NK-92 (cell line): ENCODE measurements around the gene PRR14.
A peak's percentile ranks its signal among the peaks of the same experiment; 100 is the strongest.
"Not testable (repeated sequence)": the region's sequence is repeated elsewhere in the genome, so short reads cannot be mapped to it uniquely, and the experiment has no call there.

ENCODE experiments used
- DNase-seq: peaks from one replicate; lab custom pipeline; 2025; ENCODE audit not compliant: unreplicated experiment; lab: John Stamatoyannopoulos, UW

PRR14 gene

DNA sequence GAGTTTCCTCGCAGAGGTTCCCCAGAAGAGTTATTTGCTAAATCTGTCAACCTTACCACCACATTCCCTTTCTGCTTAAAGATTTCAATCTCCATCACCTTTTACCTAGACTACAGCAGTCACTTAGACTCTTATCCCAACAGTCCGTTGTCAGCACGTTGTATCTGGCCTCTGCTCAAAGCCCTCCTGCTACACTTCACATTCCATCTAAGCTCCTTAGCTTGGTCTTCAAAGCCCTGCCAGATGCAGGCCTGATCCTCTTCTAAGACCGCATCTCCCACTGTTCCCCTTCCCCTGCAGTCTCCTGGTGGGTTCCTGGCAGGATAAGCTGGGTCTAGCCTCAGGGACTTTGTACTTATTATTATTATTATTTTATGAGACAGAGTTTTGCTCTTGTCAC, 37.9 kb downstream of the PRR14 start:
- no peak for DNase-seq

DNA sequence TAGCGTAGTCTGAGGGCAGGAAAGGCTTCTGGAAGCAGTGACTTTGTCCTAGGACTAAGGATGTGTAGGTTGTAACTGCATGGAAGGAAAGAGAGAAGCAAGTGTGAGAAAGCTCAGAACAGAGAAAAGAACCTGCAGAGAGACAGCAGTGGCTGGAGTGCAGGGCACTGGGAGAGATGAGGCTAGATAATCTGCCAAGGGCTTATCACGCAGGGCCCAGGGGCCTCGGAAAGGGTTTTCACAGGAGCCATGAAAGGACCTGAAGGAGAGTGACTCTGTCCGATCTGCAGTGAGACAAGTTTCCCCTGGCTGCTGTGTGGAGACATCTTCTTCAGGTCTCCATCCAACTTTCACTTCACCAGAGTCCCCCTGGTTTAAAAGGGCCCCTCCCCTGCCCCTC, 41.1 kb downstream of the PRR14 start:
- DNase-seq, result no peak

DNA sequence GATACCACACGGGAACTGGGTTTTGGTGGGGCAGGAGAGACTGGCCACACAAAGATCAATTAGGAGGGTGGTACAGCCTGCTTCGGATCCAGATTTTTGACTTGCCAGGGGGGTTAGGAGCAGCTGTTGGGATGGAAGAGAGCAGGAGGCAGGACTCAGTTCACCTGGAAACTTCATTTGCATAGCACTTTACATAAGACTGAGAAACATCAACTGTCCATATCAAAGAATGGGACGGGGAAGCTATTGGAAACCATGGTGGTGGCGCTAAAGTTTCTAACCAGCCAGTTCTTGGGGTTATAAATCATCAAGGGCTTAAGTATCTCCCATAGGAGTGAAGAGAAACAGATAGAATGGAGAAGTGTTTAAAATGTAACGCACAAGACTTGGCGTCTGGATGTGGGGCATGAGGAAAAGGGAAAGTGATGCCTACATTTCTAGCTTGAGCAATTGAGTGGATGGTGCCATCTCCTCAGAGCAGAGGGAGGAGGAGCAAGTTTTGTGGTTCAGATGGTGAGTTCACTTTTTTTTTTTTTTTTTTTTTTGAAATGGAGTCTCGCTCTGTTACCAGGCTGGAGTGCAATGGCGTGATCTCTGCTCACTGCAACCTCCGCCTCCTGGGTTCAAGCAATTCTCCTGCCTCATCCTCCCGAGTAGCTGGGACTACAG, 41.8 kb downstream of the PRR14 start:
- DNase-seq, result no peak

DNA sequence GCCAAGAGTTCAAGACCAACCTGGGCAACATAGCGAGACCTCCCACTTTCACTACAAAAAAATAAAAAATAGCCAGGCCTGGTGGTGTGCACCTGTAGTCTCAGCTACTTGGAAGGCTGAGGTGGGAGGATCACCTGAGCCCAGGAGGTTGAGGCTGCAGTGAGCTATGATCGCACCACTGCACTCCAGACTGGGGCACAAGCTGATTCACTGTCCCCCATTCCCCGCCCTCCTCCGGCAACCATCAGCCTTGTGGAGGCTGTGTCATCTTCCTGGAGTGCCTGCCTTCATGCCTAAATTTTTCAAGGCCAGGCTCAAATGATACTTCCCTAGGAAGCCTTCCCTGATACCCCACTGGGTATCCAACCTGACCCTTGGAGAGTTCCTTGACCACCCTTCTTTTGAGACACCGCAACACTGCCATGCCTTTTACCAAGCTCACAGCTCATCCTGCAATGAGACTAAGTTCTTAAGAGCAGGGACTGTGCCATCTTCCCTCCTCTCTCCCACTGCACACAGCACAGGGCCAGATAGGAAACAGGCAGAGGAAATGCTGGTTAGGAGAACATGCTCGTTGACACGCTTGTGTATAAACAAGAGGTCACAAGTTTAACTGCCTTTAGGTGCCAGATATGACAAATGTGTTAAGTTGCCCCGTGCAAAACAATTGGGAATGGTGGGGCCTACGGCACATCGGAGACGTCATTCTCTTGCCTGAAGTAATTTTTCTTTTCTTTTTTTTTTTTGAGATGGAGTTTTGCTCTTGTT, 44.4 kb downstream of the PRR14 start:
- no peak for DNase-seq

DNA sequence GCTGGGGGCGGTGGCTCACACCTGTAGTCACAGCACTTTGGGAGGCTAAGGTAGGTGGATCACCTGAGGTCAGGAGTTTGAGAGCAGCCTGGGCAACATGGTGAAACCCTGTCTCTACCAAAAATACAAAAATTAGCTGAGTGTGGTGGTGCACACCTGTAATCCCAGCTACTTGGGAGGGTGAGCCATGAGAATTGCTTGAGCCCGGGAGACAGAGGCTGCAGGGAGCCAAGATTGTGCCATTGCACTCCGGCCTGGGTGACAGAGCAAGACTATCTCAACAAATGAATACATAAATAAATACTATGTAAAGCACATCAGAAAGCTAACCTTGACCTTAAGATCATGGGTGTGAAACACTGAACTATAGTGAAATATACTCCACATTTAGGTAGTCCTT, 45.9 kb downstream of the PRR14 start:
- not testable (repeated sequence) for DNase-seq

DNA sequence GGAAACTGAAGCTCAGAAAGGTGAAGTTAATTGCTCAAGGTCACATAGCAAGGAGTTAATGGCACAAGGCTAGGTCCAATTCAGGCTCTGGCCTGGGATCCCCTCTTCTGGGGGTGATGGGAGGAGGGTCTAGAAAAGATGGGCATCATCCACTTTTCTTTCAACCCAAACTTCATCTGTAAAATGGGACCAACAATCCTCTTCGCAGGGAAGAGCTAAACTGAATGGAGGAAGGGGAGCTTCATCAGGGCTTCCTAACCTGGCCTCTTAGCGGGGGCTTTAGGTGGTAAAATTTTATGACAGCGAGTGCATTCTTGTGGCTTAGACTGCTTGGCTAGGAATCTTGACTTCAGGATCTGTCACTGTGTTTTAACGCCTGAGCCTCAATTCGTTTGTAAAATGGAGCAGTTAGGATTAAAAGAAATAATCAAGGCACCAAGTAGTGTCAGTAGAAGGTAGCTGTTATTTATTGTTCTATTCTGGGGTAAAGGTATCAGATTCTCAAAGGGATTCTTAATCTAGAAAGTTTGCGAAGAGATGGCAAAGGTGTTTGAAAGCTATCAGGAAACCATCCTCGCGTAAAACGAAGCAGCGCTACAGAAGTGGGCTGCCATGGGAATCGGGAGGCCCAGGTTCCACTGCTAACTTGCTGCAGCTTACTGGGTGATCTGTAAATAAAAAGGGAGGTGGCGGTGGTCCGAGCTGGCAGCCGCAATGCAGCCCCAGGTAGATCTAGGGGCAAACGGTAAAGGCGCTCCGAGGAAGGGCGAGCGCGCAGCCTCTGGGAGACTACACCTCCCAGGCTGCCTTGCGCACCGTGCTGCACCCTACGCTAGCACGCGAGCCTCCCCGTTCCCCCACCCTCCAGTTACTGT, 46.7 kb downstream of the PRR14 start:
- no peak for DNase-seq

DNA sequence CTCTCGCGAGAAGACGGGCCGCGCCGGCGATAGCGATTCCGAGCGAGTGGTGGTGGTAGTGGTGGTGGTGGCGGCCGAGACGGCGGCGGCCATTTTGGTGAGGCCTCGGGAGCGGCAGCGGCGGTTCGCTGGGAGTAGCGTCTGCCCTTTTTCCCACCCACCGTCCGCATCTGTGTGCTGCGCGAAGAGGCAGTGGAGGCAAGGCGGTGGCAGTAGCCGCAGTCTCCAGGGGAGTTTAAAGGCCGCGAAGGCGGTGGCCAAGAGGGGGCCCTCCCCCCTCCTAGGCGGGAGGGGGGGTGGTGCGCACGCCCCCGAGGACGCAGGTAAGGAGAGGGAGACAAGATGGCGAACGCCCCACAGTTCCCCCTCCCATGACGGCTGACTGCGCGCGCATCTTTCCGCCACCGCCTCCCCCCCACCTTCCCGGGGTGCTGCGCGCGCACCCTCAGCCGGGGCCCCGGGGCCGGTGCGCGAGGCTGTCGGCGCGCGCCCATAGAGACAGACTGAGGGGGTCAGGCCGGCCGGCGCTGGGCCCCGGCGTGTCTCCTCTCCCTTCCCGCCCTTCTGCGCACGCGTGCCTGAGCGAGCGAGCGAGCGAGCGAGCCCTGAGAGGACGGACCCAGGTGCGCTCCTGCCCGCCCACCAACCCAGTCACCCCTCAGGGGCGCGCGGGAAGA, 47.5 kb downstream of the PRR14 start:
- peak; percentile 93 for DNase-seq

DNA sequence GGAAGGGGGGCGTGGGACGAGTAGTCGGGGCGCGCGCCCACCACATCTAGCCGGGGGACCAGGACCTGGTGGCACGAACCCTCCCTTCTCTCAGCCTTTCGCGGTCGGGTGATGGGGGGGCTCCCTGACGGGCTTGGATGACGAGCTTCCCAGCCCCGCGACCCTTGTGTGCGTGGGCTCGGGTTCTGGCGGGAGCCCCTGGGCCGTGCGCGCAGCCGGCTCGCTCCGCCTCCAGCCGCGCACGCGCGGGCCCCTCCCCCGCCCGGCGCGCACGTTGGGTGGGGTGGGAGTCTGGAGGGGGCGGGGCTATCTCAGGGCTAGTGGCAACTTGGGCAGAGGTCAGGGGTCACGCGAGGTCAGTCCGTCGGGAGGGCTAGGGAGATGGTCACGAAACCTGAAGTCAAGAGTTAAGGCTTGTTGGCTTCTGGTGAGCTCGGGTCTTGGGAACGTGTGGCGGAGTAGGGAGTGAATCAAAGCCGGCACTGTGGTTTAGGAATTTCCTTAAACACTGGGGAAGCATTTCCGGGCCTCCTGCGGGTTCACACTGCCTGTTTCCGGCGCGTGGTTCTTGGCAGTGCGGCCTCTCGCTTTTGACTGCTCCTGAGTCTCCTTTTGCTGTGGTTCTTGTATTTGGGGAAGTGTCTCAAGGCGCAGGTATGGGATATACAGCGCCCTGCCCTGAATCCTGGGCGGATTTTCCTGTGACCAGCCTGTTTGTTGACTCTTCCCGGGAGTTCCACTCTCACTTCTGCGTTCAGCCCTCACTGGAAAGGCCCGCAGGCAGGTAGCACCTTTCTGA, 48.3 kb downstream of the PRR14 start, which contains the start of gene SRCAP:
Gene SRCAP (plus strand): TSS at position 356 of the 799 bp plus-strand sequence. CDS start 1,654 bp downstream, outside the sequence.
- DNase-seq, result no peak

DNA sequence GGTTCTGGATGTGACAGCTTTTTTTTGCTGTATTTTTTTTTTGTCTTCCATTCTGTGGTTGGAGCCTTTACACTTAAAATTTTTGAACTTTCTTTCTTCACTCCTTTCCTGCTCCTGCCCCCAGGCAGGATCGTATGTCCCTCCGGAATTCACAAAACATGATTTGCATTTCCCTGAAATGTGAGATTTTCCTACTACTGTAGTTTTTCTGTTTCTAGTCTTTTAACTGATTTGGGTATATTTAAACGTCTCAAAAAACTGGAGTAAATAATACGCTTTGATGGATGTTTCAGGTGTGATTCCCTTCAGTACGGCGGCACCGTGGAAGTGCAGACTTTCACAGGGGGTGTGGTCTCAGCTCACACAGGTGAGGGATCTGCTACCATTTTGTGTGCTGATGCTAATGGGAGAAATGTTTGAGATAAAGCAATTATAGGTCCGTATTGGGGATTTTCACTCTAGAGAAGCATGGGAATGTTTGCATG, 48.9 kb downstream of the PRR14 start:
- DNase-seq, result no peak

DNA sequence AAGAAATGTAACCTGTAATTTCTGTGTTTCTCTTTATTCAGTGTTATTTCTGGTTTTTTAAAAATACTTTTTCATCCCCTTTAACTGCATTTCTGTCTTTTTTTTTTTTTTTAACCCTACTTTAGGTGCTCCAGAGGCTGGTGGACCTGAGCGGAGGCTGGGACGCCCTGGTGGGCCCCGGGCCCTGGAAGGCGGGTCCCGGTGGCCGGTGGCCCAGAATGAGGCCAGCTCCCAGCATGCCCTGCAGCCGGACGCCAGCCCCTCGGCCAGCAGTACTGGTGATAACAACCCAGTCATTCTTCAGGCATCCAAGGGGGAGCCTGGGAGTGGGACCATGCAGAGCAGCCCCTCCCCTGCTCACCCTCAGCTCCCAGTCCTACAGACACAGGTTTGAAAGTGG, 49.7 kb downstream of the PRR14 start:
- DNase-seq, result no peak

DNA sequence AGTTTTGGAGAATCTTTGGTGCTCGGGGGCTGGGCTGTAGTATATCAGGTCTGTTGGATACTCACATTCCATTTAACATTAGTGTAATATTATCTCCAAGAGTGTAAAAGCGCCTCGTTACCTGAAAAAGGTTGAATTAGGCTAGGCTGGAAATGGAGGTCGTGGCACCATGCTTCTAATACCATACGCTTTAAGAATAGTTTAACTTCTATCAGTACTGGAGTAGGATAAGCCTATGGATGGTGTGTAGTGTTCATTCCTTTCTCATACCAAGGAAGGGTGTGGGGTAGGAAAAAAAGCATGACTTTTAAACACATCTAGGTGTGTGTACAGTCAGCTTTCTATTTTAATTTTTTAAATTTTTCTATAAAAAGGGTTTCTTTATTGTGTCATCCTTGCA, 50.2 kb downstream of the PRR14 start:
- no peak for DNase-seq

DNA sequence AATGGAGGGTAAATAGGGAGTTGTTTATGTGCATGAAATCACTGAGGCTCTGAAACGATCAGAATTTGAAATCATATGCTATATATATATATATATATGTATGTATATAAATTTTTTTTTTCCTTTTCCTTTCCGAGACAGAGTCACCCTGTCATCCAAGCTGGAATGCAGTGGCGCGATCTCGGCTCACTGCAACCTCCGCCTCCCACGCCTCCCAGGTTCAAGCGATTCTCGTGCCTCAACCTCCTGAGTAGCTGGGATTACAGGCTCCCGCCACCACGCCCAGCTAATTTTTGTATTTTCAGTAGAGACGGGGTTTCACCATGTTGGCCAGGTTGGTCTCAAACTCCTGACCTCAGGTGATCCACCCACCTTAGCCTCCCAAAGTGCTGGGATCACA, 52.3 kb downstream of the PRR14 start:
- DNase-seq, result not testable (repeated sequence)

DNA sequence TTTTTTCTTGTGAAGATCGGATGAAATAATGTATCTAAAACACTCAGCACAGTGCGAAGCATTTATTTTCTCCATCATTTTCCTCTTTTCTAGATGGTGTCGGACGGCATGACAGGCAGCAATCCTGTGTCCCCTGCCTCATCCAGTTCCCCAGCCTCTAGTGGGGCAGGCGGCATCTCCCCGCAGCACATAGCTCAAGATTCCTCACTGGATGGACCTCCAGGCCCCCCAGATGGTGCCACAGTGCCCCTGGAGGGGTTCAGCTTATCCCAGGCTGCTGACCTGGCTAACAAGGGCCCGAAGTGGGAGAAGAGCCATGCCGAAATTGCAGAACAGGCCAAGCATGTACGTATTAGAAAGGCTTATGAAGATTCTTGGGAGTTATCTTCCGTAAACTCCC, 53.2 kb downstream of the PRR14 start:
- no peak for DNase-seq
